OCI-LY1 (cell line): ENCODE results near the gene GSE1.

Source experiments
- H2AFZ ChIP-seq: fragments of 200-600 bp; sonication (generic), shearing (Covaris generic); 2 replicates; pipeline ENCODE4 v1.6.0; 2014; ENCODE audit warnings: antibody characterized with exemption, mild to moderate bottlenecking, low read length
- H3F3A ChIP-seq: fragments of 200-600 bp; sonication (generic), shearing (Covaris generic); 2 replicates; pipeline ENCODE4 v1.6.0; 2014; ENCODE audit warnings: mild to moderate bottlenecking, antibody characterized with exemption, low read length, moderate library complexity; ENCODE audit not compliant: insufficient read depth
- H3K27ac ChIP-seq: fragments of 200-600 bp; sonication (generic); 2 replicates; pipeline ENCODE4 v1.5.1; 2014; ENCODE audit warnings: low read length, mixed run types, mild to moderate bottlenecking, low read depth; ENCODE audit not compliant: poor library complexity, severe bottlenecking
- H3K27me3 ChIP-seq: fragments of 200-600 bp; sonication (generic); 2 replicates; pipeline ENCODE4 v1.6.0; 2014; ENCODE audit warnings: antibody characterized with exemption, mild to moderate bottlenecking, low read length, moderate library complexity; ENCODE audit not compliant: insufficient read depth
- H3K36me3 ChIP-seq: fragments of 200-600 bp; sonication (generic); 2 replicates; pipeline ENCODE4 v1.6.1; 2014; ENCODE audit warnings: mild to moderate bottlenecking, antibody characterized with exemption, low read length, moderate library complexity, mixed read lengths; ENCODE audit not compliant: insufficient read depth
- H3K4me1 ChIP-seq: fragments of 200-600 bp; sonication (generic); 2 replicates; pipeline ENCODE4 v1.5.1; 2014; ENCODE audit warnings: mild to moderate bottlenecking, low read length, moderate library complexity; ENCODE audit not compliant: insufficient read depth, severe bottlenecking
- H3K4me2 ChIP-seq: fragments of 200-600 bp; sonication (generic), shearing (Covaris generic); 2 replicates; pipeline ENCODE4 v1.6.1; 2014; ENCODE audit warnings: low read length
- H3K4me3 ChIP-seq: fragments of 200-600 bp; sonication (generic); 2 replicates; pipeline ENCODE4 v1.5.1; 2014; ENCODE audit warnings: low read length, low read depth, mild to moderate bottlenecking, mixed read lengths; ENCODE audit not compliant: poor library complexity, severe bottlenecking
- H3K79me2 ChIP-seq: fragments of 200-600 bp; shearing (Covaris generic); 2 replicates; pipeline ENCODE4 v1.6.1; 2016; ENCODE audit warnings: mixed run types, low read length, mixed read lengths; ENCODE audit not compliant: insufficient read depth
- H3K9ac ChIP-seq: fragments of 200-600 bp; sonication (generic), shearing (Covaris generic); 2 replicates; pipeline ENCODE4 v1.6.1; 2014; ENCODE audit warnings: mild to moderate bottlenecking, low read length, mixed read lengths
- H3K9me2 ChIP-seq: fragments of 200-600 bp; sonication (generic), shearing (Covaris generic); 2 replicates; pipeline ENCODE4 v1.6.1; 2014; ENCODE audit warnings: low read depth, mild to moderate bottlenecking, low read length, mixed read lengths
- H3K9me3 ChIP-seq: fragments of 200-600 bp; shearing (Covaris generic); 2 replicates; pipeline ENCODE4 v1.6.1; 2014; ENCODE audit warnings: low read length, mixed read lengths
- H4K20me1 ChIP-seq: fragments of 200-600 bp; sonication (generic), shearing (Covaris generic); 2 replicates; pipeline ENCODE4 v1.6.0; 2016; ENCODE audit warnings: mild to moderate bottlenecking, low read length; ENCODE audit not compliant: insufficient read depth
- CTCF ChIP-seq: fragments of 200-600 bp; sonication (generic), shearing (Covaris generic); IDR thresholded peaks from 2 replicates; pipeline ENCODE4 v1.5.1; 2017; ENCODE audit warnings: mild to moderate bottlenecking, antibody characterized with exemption, low read length, moderate library complexity, mixed read lengths
- EZH2 ChIP-seq: fragments of 200-600 bp; sonication (generic), shearing (Covaris generic); IDR thresholded peaks from 2 replicates; pipeline ENCODE4 v1.8.0; 2017; ENCODE audit warnings: borderline replicate concordance, mixed run types, mild to moderate bottlenecking, antibody characterized with exemption, low read length, moderate library complexity, mixed read lengths

The GSE1 gene

GRCh38 chr16:85624646-85625045 is 11.5 kb downstream of the GSE1 start:
- H3K27me3 ChIP-seq: no peaks in the 10 kb centered on the region
- peaks cover 26% of the 10 kb centered on the region for H3K36me3 ChIP-seq
- no peaks in the 10 kb centered on the region for H4K20me1 ChIP-seq
- no peaks in the 10 kb centered on the region; the same call in 1 of the 2 replicates for H3K9me3 ChIP-seq
- no peaks in the 10 kb centered on the region for H3F3A ChIP-seq
- peaks cover 8% of the 10 kb centered on the region for H3K4me1 ChIP-seq
- no peaks in the 10 kb centered on the region for H3K9me2 ChIP-seq
- no peak overlapping the region for H3K4me3 ChIP-seq
- H3K79me2 ChIP-seq: peaks cover 83% of the 10 kb centered on the region
- no peak overlapping the region for H3K9ac ChIP-seq
- TF ChIP-seq EZH2: no peak
- no peak for TF ChIP-seq CTCF
- no peak overlapping the region for H2AFZ ChIP-seq
- no peak overlapping the region for H3K27ac ChIP-seq
- H3K4me2 ChIP-seq: no peak overlapping the region

GRCh38 chr16:85625053-85625452 is 11.9 kb downstream of the GSE1 start:
- H3K9me3 ChIP-seq: no peaks in the 10 kb centered on the region; the same call in 1 of the 2 replicates
- H3K79me2 ChIP-seq: peaks cover 83% of the 10 kb centered on the region
- no peak overlapping the region for H3K9ac ChIP-seq
- no peak overlapping the region for H3K4me2 ChIP-seq
- no peaks in the 10 kb centered on the region for H3K9me2 ChIP-seq
- no peaks in the 10 kb centered on the region for H3K27me3 ChIP-seq
- no peak overlapping the region for H2AFZ ChIP-seq
- H3K4me1 ChIP-seq: peaks cover 8% of the 10 kb centered on the region
- no peak overlapping the region for H3K4me3 ChIP-seq
- H4K20me1 ChIP-seq: no peaks in the 10 kb centered on the region
- no peaks in the 10 kb centered on the region for H3F3A ChIP-seq
- no peak overlapping the region for H3K27ac ChIP-seq
- TF ChIP-seq EZH2 (no peak), CTCF (no peak)
- H3K36me3 ChIP-seq: peaks cover 30% of the 10 kb centered on the region

- Histone ChIP-seq H3K27ac (no peak overlapping the region), H3K79me2 (peaks cover 83% of the 10 kb centered on the region), H3K4me2 (no peak overlapping the region), H4K20me1 (no peaks in the 10 kb centered on the region), H3K36me3 (peaks cover 30% of the 10 kb centered on the region), H3K9me3 (no peaks in the 10 kb centered on the region; the same call in 1 of the 2 replicates), H3K9ac (no peak overlapping the region), H2AFZ (no peak overlapping the region), H3K9me2 (no peaks in the 10 kb centered on the region), H3K4me1 (peaks cover 8% of the 10 kb centered on the region), H3F3A (no peaks in the 10 kb centered on the region), H3K27me3 (no peaks in the 10 kb centered on the region), H3K4me3 (no peak overlapping the region)
- no peak for TF ChIP-seq EZH2
These were observed 12.5 kb downstream of the GSE1 start for GRCh38 chr16:85625485-85626117.
